ENCODE data around the gene SAMD8. TPM values are rescaled to one million over a fixed set of nuclear protein-coding genes. Genes with fewer than 3 reads are reported as not detected.
A peak's percentile ranks its signal among the peaks of the same experiment; 100 is the strongest.
"Not testable (repeated sequence)": the region's sequence is repeated elsewhere in the genome, so short reads cannot be mapped to it uniquely, and the experiment has no call there.

The SAMD8 gene
- total RNA-seq, 1 donor from 2014 or later = 17.7 TPM

DNA sequence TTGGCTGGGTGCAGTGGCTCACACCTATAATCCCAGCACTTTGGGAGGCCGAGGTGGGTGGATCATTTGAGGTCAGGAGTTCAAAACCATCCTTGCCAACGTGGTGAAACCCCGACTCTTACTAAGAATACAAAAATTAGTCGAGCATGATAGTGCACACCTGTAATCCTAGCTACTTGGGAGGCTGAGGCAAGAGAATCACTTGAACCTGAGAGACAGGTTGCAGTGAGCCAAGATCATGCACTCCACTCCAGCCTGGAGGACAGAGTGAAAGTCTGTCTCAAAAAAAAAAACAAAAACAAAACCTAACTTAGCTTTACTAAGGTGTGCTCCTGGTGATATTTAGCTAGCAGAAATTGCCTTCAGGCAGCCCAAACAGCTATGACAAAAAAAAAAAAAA lies 74.9 kb downstream of the SAMD8 start:
- H3K36me3 ChIP-seq (ENCODE audit: control insufficient read depth in 3 of 3, insufficient read depth in 3 of 3, low read length in 3 of 3) = peaks cover 0 to 6% (median 0%) of the 10 kb centered on the region in 3 donors
- no peaks in the 10 kb centered on the region for H3K27me3 ChIP-seq (ENCODE audit: control insufficient read depth in 3 of 3, insufficient read depth in 3 of 3, low read length in 3 of 3)
- no peak overlapping the region for H3K27ac ChIP-seq (ENCODE audit: low read depth, low read length)

GRCh38 chr10:75187961-75188426 lies 76.5 kb downstream of the SAMD8 start:
- Histone ChIP-seq H3K9ac (ENCODE audit: low read depth in 1 of 3, low read length in 3 of 3) (no peak overlapping the region), H3K27me3 (ENCODE audit: control insufficient read depth in 3 of 3, insufficient read depth in 3 of 3, low read length in 3 of 3) (no peaks in the 10 kb centered on the region), H3K36me3 (ENCODE audit: control insufficient read depth in 3 of 3, insufficient read depth in 3 of 3, low read length in 3 of 3) (peaks cover 0 to 2% (median 0%) of the 10 kb centered on the region in 3 donors), H3K4me1 (ENCODE audit: control insufficient read depth in 3 of 3, insufficient read depth in 3 of 3, low read length in 3 of 3) (peaks cover 4 to 15% (median 6%) of the 10 kb centered on the region in 3 donors), H3K27ac (ENCODE audit: low read depth, low read length) (no peak overlapping the region), H3K4me3 (ENCODE audit: low read length in 3 of 3) (no peak overlapping the region), H3K9me3 (ENCODE audit: control insufficient read depth in 3 of 3, low read length in 3 of 3) (no peaks in the 10 kb centered on the region)

More for the DNA sequence above, 74.9 kb downstream of the SAMD8 start:
- H3K4me3 ChIP-seq (ENCODE audit: low read length in 3 of 3) = no peak overlapping the region
- H3K4me1 ChIP-seq (ENCODE audit: control insufficient read depth in 3 of 3, insufficient read depth in 3 of 3, low read length in 3 of 3) = peaks cover 0 to 13% (median 6%) of the 10 kb centered on the region in 3 donors
- H3K9ac ChIP-seq (ENCODE audit: low read depth in 1 of 3, low read length in 3 of 3) = no peak overlapping the region
- no peaks in the 10 kb centered on the region for H3K9me3 ChIP-seq (ENCODE audit: control insufficient read depth in 3 of 3, low read length in 3 of 3)

GRCh38 chr10:75188522-75188921 lies 77.1 kb downstream of the SAMD8 start:
- H3K27me3 ChIP-seq (ENCODE audit: control insufficient read depth in 3 of 3, insufficient read depth in 3 of 3, low read length in 3 of 3); H3K36me3 ChIP-seq (ENCODE audit: control insufficient read depth in 3 of 3, insufficient read depth in 3 of 3, low read length in 3 of 3); H3K27ac ChIP-seq (ENCODE audit: low read depth, low read length); H3K9me3 ChIP-seq (ENCODE audit: control insufficient read depth in 3 of 3, low read length in 3 of 3); H3K9ac ChIP-seq (ENCODE audit: low read depth in 1 of 3, low read length in 3 of 3); H3K4me3 ChIP-seq (ENCODE audit: low read length in 3 of 3): not testable (repeated sequence)
- peaks cover 4 to 17% (median 6%) of the 10 kb centered on the region in 3 donors for H3K4me1 ChIP-seq (ENCODE audit: control insufficient read depth in 3 of 3, insufficient read depth in 3 of 3, low read length in 3 of 3)

- H3K4me3 ChIP-seq (ENCODE audit: low read length in 3 of 3) = no peak overlapping the region
- H3K9ac ChIP-seq (ENCODE audit: low read depth in 1 of 3, low read length in 3 of 3) = peak overlapping the region in 1 of 3 donors; percentile 43
- no peaks in the 10 kb centered on the region for H3K27me3 ChIP-seq (ENCODE audit: control insufficient read depth in 3 of 3, insufficient read depth in 3 of 3, low read length in 3 of 3)
- no peak overlapping the region for H3K27ac ChIP-seq (ENCODE audit: low read depth, low read length)
- H3K9me3 ChIP-seq (ENCODE audit: control insufficient read depth in 3 of 3, low read length in 3 of 3) = no peaks in the 10 kb centered on the region
- peaks cover 4 to 17% (median 6%) of the 10 kb centered on the region in 3 donors for H3K4me1 ChIP-seq (ENCODE audit: control insufficient read depth in 3 of 3, insufficient read depth in 3 of 3, low read length in 3 of 3)
- peaks cover 0 to 6% (median 0%) of the 10 kb centered on the region in 3 donors for H3K36me3 ChIP-seq (ENCODE audit: control insufficient read depth in 3 of 3, insufficient read depth in 3 of 3, low read length in 3 of 3)
These were observed 78.0 kb downstream of the SAMD8 start for GRCh38 chr10:75189266-75190096.

DNA sequence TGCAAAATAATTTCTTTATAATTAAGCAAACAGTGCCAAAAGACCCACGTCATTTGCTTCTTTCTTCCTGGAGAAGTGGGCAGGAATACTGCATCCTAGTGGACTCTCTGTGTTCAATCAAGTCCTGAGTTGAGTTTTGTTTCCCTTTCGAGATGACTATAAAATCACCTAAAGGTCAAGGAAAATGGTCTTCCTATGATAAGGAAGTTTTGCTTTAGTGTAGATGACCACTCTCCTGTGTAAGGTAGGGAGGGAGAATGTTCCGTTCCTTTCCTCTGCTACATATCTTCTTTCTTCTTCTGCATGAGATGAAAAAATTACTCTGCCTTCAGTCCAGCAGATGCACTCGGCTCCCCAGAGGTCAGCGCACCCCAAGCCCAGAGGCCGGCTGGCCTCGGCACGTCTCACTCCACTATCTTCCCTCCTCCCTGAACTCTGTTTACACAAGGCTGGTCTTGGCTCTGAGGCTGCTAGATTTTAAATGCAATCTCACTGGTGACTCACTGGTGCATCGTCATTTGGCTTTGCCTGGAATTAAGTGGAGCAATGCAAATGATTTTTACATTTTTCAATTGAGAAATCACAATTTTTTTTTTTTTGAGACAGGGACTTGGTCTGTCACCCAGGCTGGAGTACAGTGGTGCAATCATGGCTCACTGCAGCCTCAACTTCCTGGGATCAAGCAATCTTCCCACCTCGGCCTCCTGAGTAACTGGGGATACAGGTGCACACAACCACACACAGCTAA lies 80.5 kb downstream of the SAMD8 start:
- no peak overlapping the region for H3K27ac ChIP-seq (ENCODE audit: low read depth, low read length)
- H3K4me3 ChIP-seq (ENCODE audit: low read length in 3 of 3) = no peak overlapping the region
- peaks cover 2 to 4% (median 3%) of the 10 kb centered on the region in 3 donors for H3K4me1 ChIP-seq (ENCODE audit: control insufficient read depth in 3 of 3, insufficient read depth in 3 of 3, low read length in 3 of 3)
- no peaks in the 10 kb centered on the region for H3K27me3 ChIP-seq (ENCODE audit: control insufficient read depth in 3 of 3, insufficient read depth in 3 of 3, low read length in 3 of 3)
- H3K9me3 ChIP-seq (ENCODE audit: control insufficient read depth in 3 of 3, low read length in 3 of 3) = no peaks in the 10 kb centered on the region
- no peak overlapping the region for H3K9ac ChIP-seq (ENCODE audit: low read depth in 1 of 3, low read length in 3 of 3)
- H3K36me3 ChIP-seq (ENCODE audit: control insufficient read depth in 3 of 3, insufficient read depth in 3 of 3, low read length in 3 of 3) = peaks cover 0 to 6% (median 0%) of the 10 kb centered on the region in 3 donors

- H3K36me3 ChIP-seq (ENCODE audit: control insufficient read depth in 3 of 3, insufficient read depth in 3 of 3, low read length in 3 of 3); H3K4me3 ChIP-seq (ENCODE audit: low read length in 3 of 3); H3K9me3 ChIP-seq (ENCODE audit: control insufficient read depth in 3 of 3, low read length in 3 of 3); H3K27ac ChIP-seq (ENCODE audit: low read depth, low read length); H3K9ac ChIP-seq (ENCODE audit: low read depth in 1 of 3, low read length in 3 of 3); H3K27me3 ChIP-seq (ENCODE audit: control insufficient read depth in 3 of 3, insufficient read depth in 3 of 3, low read length in 3 of 3); H3K4me1 ChIP-seq (ENCODE audit: control insufficient read depth in 3 of 3, insufficient read depth in 3 of 3, low read length in 3 of 3): not testable (repeated sequence)
These were observed 83.2 kb downstream of the SAMD8 start for GRCh38 chr10:75194625-75195024.

DNA sequence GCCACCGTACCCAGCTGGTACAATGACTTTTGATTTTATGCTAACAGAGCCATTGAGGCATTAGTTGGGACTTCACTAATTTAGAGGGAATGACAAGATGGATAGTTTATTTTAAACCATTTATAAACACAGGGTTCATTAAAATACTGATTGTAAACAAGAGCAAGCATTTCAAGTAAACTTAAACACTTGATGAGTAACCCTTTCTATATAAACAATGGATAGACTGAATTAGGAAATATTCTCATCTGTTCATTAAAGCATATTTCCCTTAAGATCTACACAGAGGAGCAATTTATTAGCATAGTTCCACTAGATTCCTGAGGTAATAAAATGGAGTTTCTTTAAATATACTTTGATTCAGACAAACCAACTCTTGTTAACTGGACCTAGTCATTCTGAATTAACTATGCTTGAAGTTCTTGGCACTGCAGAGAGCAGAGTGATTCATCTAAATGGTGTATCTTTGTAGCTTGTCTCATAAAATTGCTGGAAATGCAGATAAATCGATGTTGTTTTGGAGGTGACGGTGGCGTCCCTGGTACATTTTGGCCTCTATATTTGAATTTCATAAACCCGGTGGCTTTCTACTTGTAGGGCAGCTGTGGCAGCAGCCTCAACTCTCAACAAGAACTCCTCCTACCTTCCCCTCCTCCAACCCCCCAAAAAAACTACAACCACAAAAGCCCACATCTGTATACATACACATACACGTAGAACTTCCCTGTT lies 83.7 kb downstream of the SAMD8 start:
- Histone ChIP-seq H3K36me3 (ENCODE audit: control insufficient read depth in 3 of 3, insufficient read depth in 3 of 3, low read length in 3 of 3) (peaks cover 0 to 6% (median 0%) of the 10 kb centered on the region in 3 donors), H3K27ac (ENCODE audit: low read depth, low read length) (no peak overlapping the region), H3K9ac (ENCODE audit: low read depth in 1 of 3, low read length in 3 of 3) (no peak overlapping the region), H3K9me3 (ENCODE audit: control insufficient read depth in 3 of 3, low read length in 3 of 3) (no peaks in the 10 kb centered on the region), H3K4me1 (ENCODE audit: control insufficient read depth in 3 of 3, insufficient read depth in 3 of 3, low read length in 3 of 3) (peaks cover 0 to 4% (median 3%) of the 10 kb centered on the region in 3 donors), H3K27me3 (ENCODE audit: control insufficient read depth in 3 of 3, insufficient read depth in 3 of 3, low read length in 3 of 3) (no peaks in the 10 kb centered on the region), H3K4me3 (ENCODE audit: low read length in 3 of 3) (no peak overlapping the region)

- Histone ChIP-seq H3K4me3 (ENCODE audit: low read length in 3 of 3) (no peak overlapping the region), H3K9me3 (ENCODE audit: control insufficient read depth in 3 of 3, low read length in 3 of 3) (no peaks in the 10 kb centered on the region), H3K9ac (ENCODE audit: low read depth in 1 of 3, low read length in 3 of 3) (no peak overlapping the region), H3K27me3 (ENCODE audit: control insufficient read depth in 3 of 3, insufficient read depth in 3 of 3, low read length in 3 of 3) (no peaks in the 10 kb centered on the region), H3K27ac (ENCODE audit: low read depth, low read length) (no peak overlapping the region), H3K4me1 (ENCODE audit: control insufficient read depth in 3 of 3, insufficient read depth in 3 of 3, low read length in 3 of 3) (peaks cover 0 to 3% (median 0%) of the 10 kb centered on the region in 3 donors), H3K36me3 (ENCODE audit: control insufficient read depth in 3 of 3, insufficient read depth in 3 of 3, low read length in 3 of 3) (peaks cover 0 to 6% (median 0%) of the 10 kb centered on the region in 3 donors)
These were observed 85.6 kb downstream of the SAMD8 start for GRCh38 chr10:75197066-75197465.

DNA sequence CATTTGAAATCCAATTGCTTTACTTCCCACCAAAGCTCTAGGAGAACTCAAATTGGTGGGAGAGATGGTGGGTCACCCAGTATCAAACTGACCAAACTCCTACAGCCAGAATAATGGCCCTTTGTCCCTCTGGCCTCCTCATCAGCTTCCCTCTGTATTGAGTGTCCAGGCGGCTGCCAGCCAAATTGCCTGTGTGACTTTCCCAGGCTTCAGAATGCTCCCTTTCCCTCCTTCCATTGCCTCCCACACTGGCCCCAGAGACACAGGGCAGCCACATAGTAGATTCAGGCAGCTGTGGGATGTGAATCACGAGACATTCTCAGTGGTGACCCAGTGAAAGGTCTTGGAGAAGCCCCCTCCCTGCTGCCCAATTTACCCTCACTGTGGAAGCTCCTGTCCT lies 86.5 kb downstream of the SAMD8 start:
- Histone ChIP-seq H3K9me3 (ENCODE audit: control insufficient read depth in 3 of 3, low read length in 3 of 3) (no peaks in the 10 kb centered on the region), H3K4me3 (ENCODE audit: low read length in 3 of 3) (no peak overlapping the region), H3K4me1 (ENCODE audit: control insufficient read depth in 3 of 3, insufficient read depth in 3 of 3, low read length in 3 of 3) (peaks cover 2 to 7% (median 7%) of the 10 kb centered on the region in 3 donors), H3K36me3 (ENCODE audit: control insufficient read depth in 3 of 3, insufficient read depth in 3 of 3, low read length in 3 of 3) (peaks cover 0 to 5% (median 0%) of the 10 kb centered on the region in 3 donors), H3K9ac (ENCODE audit: low read depth in 1 of 3, low read length in 3 of 3) (no peak overlapping the region), H3K27me3 (ENCODE audit: control insufficient read depth in 3 of 3, insufficient read depth in 3 of 3, low read length in 3 of 3) (no peaks in the 10 kb centered on the region), H3K27ac (ENCODE audit: low read depth, low read length) (no peak overlapping the region)
